GM18498 (cell line): ENCODE results near the gene EML1.

Experiments
- ATAC-seq: cut with Tn5 transposase; IDR thresholded peaks from one replicate; pipeline ENCODE4 v1.9.1; 2021; ENCODE audit warnings: mild to moderate bottlenecking, moderate library complexity; ENCODE audit not compliant: unreplicated experiment

EML1 gene

GRCh38 chr14:99891266-99891665 lies 98.1 kb downstream of the EML1 start:
- ATAC-seq, result no peak

DNA sequence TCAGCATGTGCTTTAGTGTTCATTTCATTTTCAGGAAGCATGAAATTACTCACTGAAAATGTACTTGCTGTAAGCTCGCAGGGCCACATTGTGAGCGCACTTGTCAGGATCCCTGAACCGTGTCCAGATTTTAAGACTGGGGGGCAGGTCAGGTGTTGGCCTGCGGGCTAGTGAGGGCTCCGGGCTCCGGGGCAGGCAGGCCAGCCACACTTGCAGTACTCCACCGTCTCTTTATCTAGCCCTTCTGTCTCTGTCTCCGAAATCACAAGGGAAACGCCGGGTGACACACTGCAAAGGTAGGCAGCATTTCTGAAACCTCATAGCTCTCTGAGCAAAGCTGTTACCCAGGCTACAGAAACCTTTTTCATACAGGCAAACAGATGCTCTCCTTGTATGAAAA lies 98.7 kb downstream of the EML1 start:
- no peak for ATAC-seq

DNA sequence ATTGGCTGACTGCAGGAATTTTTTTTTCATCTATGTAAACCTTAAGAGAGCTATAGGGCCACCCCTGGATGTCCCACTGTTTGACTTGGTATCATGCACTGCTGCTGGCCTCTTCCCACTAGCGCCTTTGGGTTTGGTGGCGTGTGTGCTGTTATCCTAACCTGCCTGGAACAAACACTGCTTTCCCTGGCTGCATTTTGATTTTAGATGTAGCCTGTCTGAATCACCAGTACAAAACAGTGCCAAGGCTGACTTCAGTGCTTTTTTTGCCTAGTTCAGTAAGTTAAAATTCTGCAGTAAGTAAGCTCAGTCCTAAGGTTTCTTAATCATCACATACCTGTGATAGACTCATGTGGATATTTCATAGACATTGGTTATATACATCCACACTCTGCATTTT lies 99.2 kb downstream of the EML1 start:
- no peak for ATAC-seq

DNA sequence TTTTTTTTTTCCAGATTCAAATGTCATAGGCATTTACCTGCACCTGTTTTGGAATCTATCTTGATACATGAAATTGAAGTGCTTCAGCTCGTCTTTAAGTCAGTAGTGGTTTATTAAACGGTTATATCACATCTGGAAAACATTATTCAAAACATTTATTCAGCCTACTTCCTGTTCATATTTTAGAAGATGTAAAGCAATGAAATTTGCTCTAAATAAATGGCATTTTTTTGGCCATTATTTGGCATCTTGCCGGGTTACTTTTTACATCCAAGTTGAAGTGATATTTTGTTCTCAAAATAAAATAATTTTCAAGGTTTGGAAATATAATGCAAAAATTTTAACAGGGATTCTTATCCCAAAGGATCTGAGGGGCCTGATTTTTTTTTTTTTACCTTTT lies 103.1 kb downstream of the EML1 start:
- ATAC-seq, result no peak

DNA sequence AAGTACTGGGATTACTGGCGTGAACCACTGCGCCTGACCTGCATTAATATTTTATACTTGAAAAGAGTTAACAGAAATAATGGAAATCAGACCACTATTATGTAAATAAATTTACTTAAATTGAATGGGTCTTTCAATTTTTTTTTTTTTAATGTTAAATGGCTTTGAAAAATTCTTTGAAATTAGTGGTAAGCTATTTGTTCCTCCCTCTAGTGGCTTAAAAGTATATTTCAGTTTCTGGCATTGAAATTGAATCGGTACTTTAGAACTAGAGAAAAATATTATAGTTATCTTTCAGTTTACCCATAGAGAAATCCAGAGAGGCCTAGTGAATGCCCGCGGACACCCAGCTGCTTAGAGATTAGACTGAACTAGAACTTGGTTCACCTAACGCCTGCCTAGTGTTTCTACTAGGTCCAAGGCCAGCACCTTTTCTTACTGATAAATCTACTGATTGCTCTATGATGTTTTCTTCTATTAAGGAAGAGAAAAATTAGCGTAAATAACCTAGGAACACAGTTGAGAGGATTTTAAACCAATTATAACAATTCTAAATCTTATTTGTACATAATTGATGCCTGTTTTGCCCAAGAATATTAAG lies 106.5 kb downstream of the EML1 start:
- ATAC-seq, result no peak

DNA sequence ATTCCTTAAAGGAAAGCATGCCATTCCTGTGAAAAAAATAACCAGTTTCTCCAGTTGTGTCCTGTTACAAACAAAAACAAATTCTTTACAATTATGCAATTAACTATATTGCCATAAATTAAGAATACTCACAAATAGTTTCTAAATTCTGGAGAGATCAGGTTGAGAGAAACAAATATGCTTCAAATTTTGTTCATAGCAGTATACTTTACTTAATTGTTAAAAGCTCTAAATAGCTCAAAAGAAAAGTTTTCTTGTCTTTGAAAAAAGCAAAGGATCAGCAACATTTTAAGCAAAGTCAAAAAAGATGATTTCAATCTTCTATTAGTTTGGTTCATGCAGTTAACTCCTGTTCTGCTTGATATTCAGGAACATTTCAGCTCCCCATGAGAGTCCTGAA lies 109.7 kb downstream of the EML1 start:
- ATAC-seq, result no peak

- no peak for ATAC-seq
Observed at GRCh38 chr14:99904506-99904905, 111.3 kb downstream of the EML1 start.

DNA sequence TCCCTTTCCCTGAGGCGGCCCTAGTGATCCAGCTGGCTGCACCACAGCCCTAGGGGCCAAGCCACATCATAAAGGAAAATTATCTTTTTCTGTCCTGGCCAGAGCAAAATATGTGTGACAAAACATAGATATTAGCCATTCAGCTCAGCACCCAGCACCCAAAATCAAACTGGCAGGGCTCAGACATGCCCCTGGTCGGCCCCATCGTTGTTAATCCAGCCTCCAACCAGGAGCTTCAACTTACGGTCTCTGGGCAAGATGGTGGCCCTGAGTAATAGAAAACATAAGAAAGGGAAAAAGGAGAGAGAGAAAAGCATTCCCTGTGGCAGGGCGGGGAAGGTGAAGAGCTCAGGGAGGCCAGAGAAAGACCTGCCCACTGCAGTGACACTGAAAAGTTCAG lies 111.9 kb downstream of the EML1 start:
- ATAC-seq, result no peak

GRCh38 chr14:99907761-99908652 lies 114.8 kb downstream of the EML1 start:
- ATAC-seq, result no peak

- no peak for ATAC-seq
Observed at GRCh38 chr14:99908653-99909250, 115.5 kb downstream of the EML1 start.

DNA sequence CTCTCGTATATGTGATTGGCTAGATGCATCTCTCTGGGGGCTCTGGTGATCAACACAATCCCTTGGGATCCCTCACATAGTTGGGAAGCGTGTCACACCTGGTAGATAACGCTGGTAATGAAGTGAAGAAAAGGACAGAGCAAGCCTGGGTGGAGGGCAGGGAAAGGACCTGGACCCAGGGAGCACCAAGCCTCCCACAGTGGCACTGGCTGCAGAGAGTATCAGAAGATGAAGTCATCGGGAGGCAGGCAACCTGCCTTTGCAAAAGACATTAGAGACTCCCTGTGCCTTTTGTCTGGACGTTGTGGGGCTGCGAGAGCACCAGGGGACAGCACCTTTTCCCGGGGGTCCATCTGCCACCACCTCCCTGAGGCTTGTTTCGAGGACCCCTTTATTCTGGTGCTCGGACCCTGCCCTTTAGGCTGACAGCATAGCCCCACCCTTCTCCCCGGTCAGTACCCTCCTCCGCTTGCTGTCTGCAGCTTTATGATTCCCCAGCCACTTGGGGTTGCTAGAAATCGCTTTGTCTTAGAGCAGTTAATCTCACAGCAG lies 116.4 kb downstream of the EML1 start:
- ATAC-seq, result no peak

DNA sequence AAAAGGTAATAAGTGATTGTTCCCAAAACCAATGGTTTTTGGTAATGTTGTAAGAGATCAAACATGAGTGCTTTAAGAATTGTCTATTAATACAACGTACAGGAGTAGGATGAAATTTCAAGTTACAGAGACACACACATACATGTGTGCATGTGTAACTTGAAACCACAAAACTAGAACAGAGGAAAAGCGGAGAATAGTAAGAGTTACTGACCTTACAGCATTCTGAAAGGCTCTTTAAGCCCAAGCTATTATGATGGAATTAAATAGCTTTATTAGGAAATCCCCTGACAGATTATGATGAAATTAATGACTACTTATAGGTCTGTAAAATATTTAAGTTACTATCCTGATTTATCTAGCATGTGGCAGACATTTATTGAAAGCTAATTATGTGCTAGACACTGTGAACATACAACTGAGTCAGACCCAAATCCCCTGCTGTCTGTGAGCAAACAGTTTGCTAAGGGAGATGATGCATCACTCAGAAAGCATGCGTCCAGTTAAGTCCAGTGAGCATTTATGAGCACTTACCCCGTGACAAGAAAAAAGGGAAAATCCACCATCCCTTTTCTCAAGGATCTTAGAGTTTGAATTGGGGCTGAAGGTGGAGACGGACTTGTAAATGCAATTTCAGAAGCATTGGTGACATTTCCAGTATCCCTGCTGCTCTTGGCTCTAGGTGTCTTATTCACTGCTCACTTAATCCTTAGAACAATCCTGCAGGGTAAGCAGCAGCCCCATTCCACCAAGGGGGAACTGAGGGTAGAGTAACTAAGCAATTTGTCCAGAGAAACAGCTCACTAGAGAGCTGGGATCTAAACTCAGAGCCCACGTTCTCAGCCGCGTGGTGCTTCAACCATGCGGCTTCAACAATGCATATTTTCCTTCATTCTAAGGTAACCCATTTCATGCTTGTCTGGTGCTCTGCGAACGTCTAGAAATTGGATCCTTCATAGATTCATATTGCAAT lies 117.4 kb downstream of the EML1 start:
- no peak for ATAC-seq

DNA sequence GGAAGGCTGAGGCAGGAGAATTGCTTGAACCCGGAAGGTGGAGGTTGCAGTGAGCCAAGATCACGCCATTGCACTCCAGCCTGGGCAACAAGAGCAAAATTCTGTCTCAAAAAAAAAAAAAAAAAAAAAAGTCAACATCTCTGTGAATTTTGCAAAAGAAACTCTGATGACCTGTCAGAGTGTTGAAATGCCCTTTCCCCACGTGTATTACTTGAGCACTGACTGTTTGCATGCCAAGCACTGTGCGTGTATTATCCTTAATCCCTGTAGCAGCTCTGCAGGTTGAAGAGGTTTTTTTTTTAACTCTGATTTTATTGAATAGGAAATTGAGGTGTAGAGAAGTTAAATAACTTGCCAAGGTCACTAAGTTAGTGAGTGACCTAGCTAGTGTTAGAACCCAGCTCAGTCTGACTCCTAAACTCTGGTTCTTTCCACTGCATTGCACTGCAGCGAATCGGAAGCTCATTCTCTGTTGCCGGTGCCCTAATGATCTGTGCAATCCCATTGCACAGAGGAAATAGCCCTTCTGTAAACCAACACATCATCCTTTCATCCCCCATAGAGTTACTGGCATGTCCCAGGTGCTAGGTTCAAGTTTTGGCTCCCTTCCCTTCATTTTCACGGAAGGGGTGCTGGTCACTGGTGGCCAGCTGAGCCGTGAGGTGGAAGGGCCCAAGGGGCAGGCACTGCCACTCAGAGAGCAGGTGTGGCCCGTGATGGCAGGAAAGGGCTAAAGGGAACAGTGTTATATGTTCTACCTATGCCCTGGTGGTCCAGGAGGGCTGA lies 122.3 kb downstream of the EML1 start:
- ATAC-seq, result no peak

DNA sequence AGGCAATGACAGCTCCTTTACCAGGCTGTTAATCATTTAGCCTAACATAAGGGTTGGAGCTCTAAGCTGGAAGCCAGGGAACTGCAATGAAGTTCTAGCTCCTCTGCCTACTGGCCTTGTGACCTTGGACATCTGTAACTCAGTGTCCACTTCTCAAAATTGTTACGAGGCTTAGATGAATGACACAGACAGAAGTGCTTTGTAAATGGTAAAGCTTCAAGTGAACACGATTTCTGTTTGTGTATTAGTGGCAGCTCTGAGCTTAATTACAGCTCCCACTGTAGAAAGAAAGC lies 122.8 kb downstream of the EML1 start:
- no peak for ATAC-seq

- no peak for ATAC-seq
Observed at GRCh38 chr14:99918781-99919180, 125.6 kb downstream of the EML1 start.

DNA sequence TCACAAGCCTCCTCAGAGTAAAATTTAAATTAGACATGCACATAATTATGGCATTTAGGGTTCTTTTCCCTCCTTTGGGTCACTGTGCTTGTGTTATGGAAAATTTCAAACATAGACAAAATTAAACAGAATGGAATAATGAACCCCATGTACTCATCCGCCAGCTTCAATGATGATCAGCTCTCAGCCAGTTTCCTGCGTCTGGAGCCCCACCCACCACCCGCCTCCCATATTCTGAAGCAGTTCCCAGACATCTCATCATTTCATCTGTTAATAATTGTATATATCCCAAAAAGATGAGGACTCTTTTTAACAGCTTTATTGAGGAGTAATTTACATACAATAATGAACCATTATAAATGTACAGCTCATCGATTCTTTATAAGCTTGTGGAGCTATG lies 128.2 kb downstream of the EML1 start:
- no peak for ATAC-seq

DNA sequence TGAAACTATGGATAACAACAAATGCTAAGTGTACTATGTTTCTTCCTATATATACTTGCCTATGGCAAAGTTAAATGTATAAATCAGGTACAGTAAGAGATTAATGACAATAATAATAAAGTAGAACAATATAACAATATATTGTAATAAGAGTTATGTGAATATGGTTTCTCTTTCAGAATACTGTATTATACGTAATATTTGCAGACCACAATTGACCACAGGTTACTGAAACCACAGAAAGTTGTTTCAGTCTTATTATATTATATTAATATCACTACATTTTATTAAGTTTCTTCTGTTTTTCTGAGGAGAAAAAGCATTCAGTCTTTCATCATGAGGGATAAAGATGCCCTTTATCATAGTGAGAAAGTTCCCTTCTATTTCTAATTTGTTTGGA lies 131.2 kb downstream of the EML1 start:
- no peak for ATAC-seq

- ATAC-seq, result no peak
Observed at GRCh38 chr14:99925471-99925870, 132.3 kb downstream of the EML1 start.

GRCh38 chr14:99928963-99929362 lies 135.8 kb downstream of the EML1 start:
- ATAC-seq, result no peak

- no peak for ATAC-seq
Observed at GRCh38 chr14:99929601-99930000, 136.4 kb downstream of the EML1 start.
